GM12874 (cell line): Measurements from ENCODE around the gene CREB3L2.

Experiments
- CTCF ChIP-seq: IDR thresholded peaks from 2 replicates; pipeline ENCODE4 v1.5.1; 2011; ENCODE audit warnings: low read depth, mild to moderate bottlenecking, control low read depth, low read length, moderate library complexity; ENCODE audit not compliant: insufficient read depth

CREB3L2 gene

GRCh38 chr7:138024343-138024691, 22.4 kb upstream of the CREB3L2 start:
- TF ChIP-seq CTCF, result no peak

- no peak for TF ChIP-seq CTCF
These were observed 21.9 kb upstream of the CREB3L2 start for GRCh38 chr7:138023618-138024342.

GRCh38 chr7:138021889-138022288, 20.0 kb upstream of the CREB3L2 start:
- TF ChIP-seq CTCF, result no peak

- no peak for TF ChIP-seq CTCF
These were observed 16.1 kb upstream of the CREB3L2 start for GRCh38 chr7:138017992-138018391.

GRCh38 chr7:138015096-138015495, 13.2 kb upstream of the CREB3L2 start:
- TF ChIP-seq CTCF, result no peak

GRCh38 chr7:138014686-138015085, 12.8 kb upstream of the CREB3L2 start:
- no peak for TF ChIP-seq CTCF

- no peak for TF ChIP-seq CTCF
These were observed 7.4 kb upstream of the CREB3L2 start for GRCh38 chr7:138009350-138009653.
